OCI-LY1 (cell line): Measurements from ENCODE around the gene IL6R.

Experiments
- H2AFZ ChIP-seq: fragments of 200-600 bp; sonication (generic), shearing (Covaris generic); 2 replicates; pipeline ENCODE4 v1.6.0; 2014; ENCODE audit warnings: antibody characterized with exemption, mild to moderate bottlenecking, low read length
- H3F3A ChIP-seq: fragments of 200-600 bp; sonication (generic), shearing (Covaris generic); 2 replicates; pipeline ENCODE4 v1.6.0; 2014; ENCODE audit warnings: mild to moderate bottlenecking, antibody characterized with exemption, low read length, moderate library complexity; ENCODE audit not compliant: insufficient read depth
- H3K27ac ChIP-seq: fragments of 200-600 bp; sonication (generic); 2 replicates; pipeline ENCODE4 v1.5.1; 2014; ENCODE audit warnings: low read length, mixed run types, mild to moderate bottlenecking, low read depth; ENCODE audit not compliant: poor library complexity, severe bottlenecking
- H3K27me3 ChIP-seq: fragments of 200-600 bp; sonication (generic); 2 replicates; pipeline ENCODE4 v1.6.0; 2014; ENCODE audit warnings: antibody characterized with exemption, mild to moderate bottlenecking, low read length, moderate library complexity; ENCODE audit not compliant: insufficient read depth
- H3K36me3 ChIP-seq: fragments of 200-600 bp; sonication (generic); 2 replicates; pipeline ENCODE4 v1.6.1; 2014; ENCODE audit warnings: mild to moderate bottlenecking, antibody characterized with exemption, low read length, moderate library complexity, mixed read lengths; ENCODE audit not compliant: insufficient read depth
- H3K4me1 ChIP-seq: fragments of 200-600 bp; sonication (generic); 2 replicates; pipeline ENCODE4 v1.5.1; 2014; ENCODE audit warnings: mild to moderate bottlenecking, low read length, moderate library complexity; ENCODE audit not compliant: insufficient read depth, severe bottlenecking
- H3K4me2 ChIP-seq: fragments of 200-600 bp; sonication (generic), shearing (Covaris generic); 2 replicates; pipeline ENCODE4 v1.6.1; 2014; ENCODE audit warnings: low read length
- H3K4me3 ChIP-seq: fragments of 200-600 bp; sonication (generic); 2 replicates; pipeline ENCODE4 v1.5.1; 2014; ENCODE audit warnings: low read length, low read depth, mild to moderate bottlenecking, mixed read lengths; ENCODE audit not compliant: poor library complexity, severe bottlenecking
- H3K79me2 ChIP-seq: fragments of 200-600 bp; shearing (Covaris generic); 2 replicates; pipeline ENCODE4 v1.6.1; 2016; ENCODE audit warnings: mixed run types, low read length, mixed read lengths; ENCODE audit not compliant: insufficient read depth
- H3K9ac ChIP-seq: fragments of 200-600 bp; sonication (generic), shearing (Covaris generic); 2 replicates; pipeline ENCODE4 v1.6.1; 2014; ENCODE audit warnings: mild to moderate bottlenecking, low read length, mixed read lengths
- H3K9me2 ChIP-seq: fragments of 200-600 bp; sonication (generic), shearing (Covaris generic); 2 replicates; pipeline ENCODE4 v1.6.1; 2014; ENCODE audit warnings: low read depth, mild to moderate bottlenecking, low read length, mixed read lengths
- H3K9me3 ChIP-seq: fragments of 200-600 bp; shearing (Covaris generic); 2 replicates; pipeline ENCODE4 v1.6.1; 2014; ENCODE audit warnings: low read length, mixed read lengths
- H4K20me1 ChIP-seq: fragments of 200-600 bp; sonication (generic), shearing (Covaris generic); 2 replicates; pipeline ENCODE4 v1.6.0; 2016; ENCODE audit warnings: mild to moderate bottlenecking, low read length; ENCODE audit not compliant: insufficient read depth
- CTCF ChIP-seq: fragments of 200-600 bp; sonication (generic), shearing (Covaris generic); IDR thresholded peaks from 2 replicates; pipeline ENCODE4 v1.5.1; 2017; ENCODE audit warnings: mild to moderate bottlenecking, antibody characterized with exemption, low read length, moderate library complexity, mixed read lengths
- EZH2 ChIP-seq: fragments of 200-600 bp; sonication (generic), shearing (Covaris generic); IDR thresholded peaks from 2 replicates; pipeline ENCODE4 v1.8.0; 2017; ENCODE audit warnings: borderline replicate concordance, mixed run types, mild to moderate bottlenecking, antibody characterized with exemption, low read length, moderate library complexity, mixed read lengths

IL6R gene

GRCh38 chr1:154479764-154480421 is 74.8 kb downstream of the IL6R start:
- H3K4me2 ChIP-seq, result no peak overlapping the region
- no peaks in the 10 kb centered on the region for H3K27me3 ChIP-seq
- TF ChIP-seq EZH2, result no peak
- TF ChIP-seq CTCF, result peak; percentile 93
- no peaks in the 10 kb centered on the region for H3K4me1 ChIP-seq
- no peak overlapping the region for H2AFZ ChIP-seq
- H3K9me3 ChIP-seq, result no peaks in the 10 kb centered on the region
- no peaks in the 10 kb centered on the region for H4K20me1 ChIP-seq
- no peaks in the 10 kb centered on the region for H3K9me2 ChIP-seq
- H3K9ac ChIP-seq, result no peak overlapping the region
- H3K4me3 ChIP-seq, result no peak overlapping the region
- H3F3A ChIP-seq, result no peaks in the 10 kb centered on the region
- H3K36me3 ChIP-seq, result no peaks in the 10 kb centered on the region
- no peaks in the 10 kb centered on the region for H3K79me2 ChIP-seq
- no peak overlapping the region for H3K27ac ChIP-seq

- Histone ChIP-seq H3K79me2 (no peaks in the 10 kb centered on the region), H3K4me3 (no peak overlapping the region), H2AFZ (no peak overlapping the region), H3K4me1 (no peaks in the 10 kb centered on the region), H3K27ac (no peak overlapping the region), H3K27me3 (no peaks in the 10 kb centered on the region), H3K9me2 (no peaks in the 10 kb centered on the region), H3K4me2 (no peak overlapping the region), H3K9ac (no peak overlapping the region), H3K9me3 (no peaks in the 10 kb centered on the region), H3F3A (no peaks in the 10 kb centered on the region), H3K36me3 (no peaks in the 10 kb centered on the region), H4K20me1 (no peaks in the 10 kb centered on the region)
- TF ChIP-seq CTCF (peak; percentile 17; the same call in 1 of the 2 replicates), EZH2 (no peak)
Observed at GRCh38 chr1:154481053-154481452, 75.9 kb downstream of the IL6R start.

DNA sequence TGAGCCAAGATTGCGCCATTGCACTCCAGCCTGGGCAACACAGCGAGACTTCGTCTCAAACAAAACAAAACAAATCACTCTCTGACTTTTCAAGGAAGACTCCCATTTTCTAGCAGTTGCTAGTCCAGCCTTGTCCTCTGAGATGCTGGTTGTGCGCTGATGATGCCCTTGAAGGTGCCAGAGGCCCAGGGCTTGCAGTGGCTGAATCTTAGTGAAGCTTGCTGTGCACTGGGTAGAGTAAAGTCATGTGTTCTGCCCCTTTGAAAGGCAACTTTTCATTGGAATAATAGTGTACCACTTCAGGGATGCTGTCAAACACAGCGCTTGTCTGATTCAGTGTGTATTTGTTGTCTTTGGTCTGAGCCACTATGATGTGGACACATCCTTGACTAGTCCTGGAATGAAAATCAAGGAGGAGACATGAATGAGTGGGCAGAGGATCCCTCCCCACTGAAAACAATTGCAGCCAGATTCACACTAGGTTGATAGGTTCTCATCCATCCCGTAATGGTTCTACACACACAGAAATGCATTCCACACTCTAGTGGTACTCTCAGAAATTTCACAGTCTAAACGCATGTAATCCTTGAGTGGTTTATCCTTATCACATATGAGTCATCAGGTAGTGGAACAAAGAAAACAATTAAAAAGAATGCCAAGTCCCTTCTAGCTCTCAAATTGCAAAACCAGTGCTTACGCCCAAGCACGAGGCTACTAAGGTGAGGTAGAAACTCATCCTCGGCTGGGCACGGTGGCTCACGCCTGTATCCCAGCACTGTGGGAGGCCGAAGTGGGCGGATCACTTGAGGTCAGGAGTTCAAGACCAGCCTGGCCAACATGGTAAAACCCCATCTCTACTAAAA is 79.0 kb downstream of the IL6R start:
- Histone ChIP-seq H4K20me1 (no peaks in the 10 kb centered on the region), H3K27me3 (no peaks in the 10 kb centered on the region; the same call in 1 of the 2 replicates), H3F3A (no peaks in the 10 kb centered on the region), H3K4me2 (no peak overlapping the region), H3K4me3 (no peak overlapping the region), H3K4me1 (no peaks in the 10 kb centered on the region), H3K27ac (no peak overlapping the region), H2AFZ (no peak overlapping the region), H3K9me2 (no peaks in the 10 kb centered on the region), H3K79me2 (no peaks in the 10 kb centered on the region), H3K9ac (no peak overlapping the region), H3K36me3 (no peaks in the 10 kb centered on the region), H3K9me3 (no peaks in the 10 kb centered on the region)
- TF ChIP-seq EZH2, result no peak
- no peak for TF ChIP-seq CTCF
